D721Med (cell line): ENCODE measurements around the gene AGAP1.

ENCODE experiments used
- DNase-seq: peaks from one replicate; pipeline ENCODE4 v3.0.0; 2011; ENCODE audit warnings: low spot score; ENCODE audit not compliant: insufficient read length
- FAIRE-seq: peaks from 2 replicates; lab custom pipeline; 2011; peaks lifted over from hg19 to GRCh38; lab: Jason Lieb, UNC
- TF ChIP-seq, protein P1 (sequence below): IDR thresholded peaks from 2 replicates; pipeline ENCODE4 v1.5.1; 2012; ENCODE audit warnings: mild to moderate bottlenecking, control low read depth; ENCODE audit not compliant: insufficient read depth; ENCODE audit errors: missing control alignments

AGAP1 gene

DNA sequence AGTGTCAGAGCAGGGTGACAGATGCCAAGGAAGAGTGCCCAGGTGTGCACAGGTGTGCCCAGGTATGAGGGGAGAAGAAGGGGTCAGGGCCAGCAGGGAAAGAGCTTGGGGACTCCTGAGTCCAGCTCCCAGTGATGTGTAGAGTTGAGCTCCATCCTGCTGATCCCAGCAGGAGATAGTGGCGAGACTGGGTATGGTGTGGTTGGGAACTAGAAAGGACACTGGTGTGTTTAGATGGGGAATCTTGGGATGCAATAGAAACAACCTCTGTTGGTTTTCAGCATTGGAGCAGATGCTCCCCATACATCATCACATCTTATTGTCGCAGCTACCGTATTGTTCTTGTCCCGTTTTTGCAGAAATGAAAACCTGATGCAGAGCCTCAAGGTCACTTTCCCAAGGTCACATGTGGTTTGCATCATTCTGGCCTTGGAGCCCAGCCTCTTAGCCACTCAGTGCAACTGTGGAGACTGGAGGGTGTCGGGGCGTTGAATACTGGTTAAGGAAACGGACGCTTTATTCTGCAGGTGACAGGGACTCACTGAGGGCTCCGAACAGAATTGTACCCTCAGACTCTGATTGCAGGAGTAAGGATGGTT lies 166.7 kb downstream of the AGAP1 start:
- no peak for FAIRE-seq
- TF ChIP-seq, protein P1, sequence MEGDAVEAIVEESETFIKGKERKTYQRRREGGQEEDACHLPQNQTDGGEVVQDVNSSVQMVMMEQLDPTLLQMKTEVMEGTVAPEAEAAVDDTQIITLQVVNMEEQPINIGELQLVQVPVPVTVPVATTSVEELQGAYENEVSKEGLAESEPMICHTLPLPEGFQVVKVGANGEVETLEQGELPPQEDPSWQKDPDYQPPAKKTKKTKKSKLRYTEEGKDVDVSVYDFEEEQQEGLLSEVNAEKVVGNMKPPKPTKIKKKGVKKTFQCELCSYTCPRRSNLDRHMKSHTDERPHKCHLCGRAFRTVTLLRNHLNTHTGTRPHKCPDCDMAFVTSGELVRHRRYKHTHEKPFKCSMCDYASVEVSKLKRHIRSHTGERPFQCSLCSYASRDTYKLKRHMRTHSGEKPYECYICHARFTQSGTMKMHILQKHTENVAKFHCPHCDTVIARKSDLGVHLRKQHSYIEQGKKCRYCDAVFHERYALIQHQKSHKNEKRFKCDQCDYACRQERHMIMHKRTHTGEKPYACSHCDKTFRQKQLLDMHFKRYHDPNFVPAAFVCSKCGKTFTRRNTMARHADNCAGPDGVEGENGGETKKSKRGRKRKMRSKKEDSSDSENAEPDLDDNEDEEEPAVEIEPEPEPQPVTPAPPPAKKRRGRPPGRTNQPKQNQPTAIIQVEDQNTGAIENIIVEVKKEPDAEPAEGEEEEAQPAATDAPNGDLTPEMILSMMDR: no peak
- no peak for DNase-seq

- DNase-seq (no peak), FAIRE-seq (no peak)
- TF ChIP-seq, protein P1: no peak
Observed at GRCh38 chr2:235661167-235661937, 167.5 kb downstream of the AGAP1 start.

- FAIRE-seq: no peak
- TF ChIP-seq, protein P1: no peak
- DNase-seq: no peak
Observed at GRCh38 chr2:235661952-235662351, 168.1 kb downstream of the AGAP1 start.

DNA sequence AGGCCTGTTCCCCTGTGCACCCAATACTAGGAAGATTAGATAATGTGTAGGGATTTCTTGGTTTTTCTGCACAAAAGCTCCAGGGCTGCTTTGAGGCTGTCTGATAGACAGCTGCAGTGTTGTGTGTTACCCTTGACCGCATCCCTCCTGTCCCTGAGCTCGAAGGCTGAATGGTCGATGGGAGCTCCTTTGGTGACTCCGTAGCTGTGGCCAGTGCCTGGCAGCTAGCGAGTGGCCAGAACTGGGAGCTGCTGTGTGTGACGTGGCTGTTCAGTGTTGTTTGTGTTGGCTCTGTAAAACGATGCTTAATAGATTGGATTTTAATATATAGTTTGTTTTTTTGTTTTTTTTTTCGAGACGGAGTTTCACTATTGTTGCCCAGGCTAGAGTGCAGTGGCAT lies 170.0 kb downstream of the AGAP1 start:
- FAIRE-seq (no peak), DNase-seq (no peak)
- TF ChIP-seq, protein P1: no peak

- TF ChIP-seq, protein P1: no peak
- DNase-seq: no peak
- FAIRE-seq: no peak
Observed at GRCh38 chr2:235665661-235666212, 171.9 kb downstream of the AGAP1 start.

DNA sequence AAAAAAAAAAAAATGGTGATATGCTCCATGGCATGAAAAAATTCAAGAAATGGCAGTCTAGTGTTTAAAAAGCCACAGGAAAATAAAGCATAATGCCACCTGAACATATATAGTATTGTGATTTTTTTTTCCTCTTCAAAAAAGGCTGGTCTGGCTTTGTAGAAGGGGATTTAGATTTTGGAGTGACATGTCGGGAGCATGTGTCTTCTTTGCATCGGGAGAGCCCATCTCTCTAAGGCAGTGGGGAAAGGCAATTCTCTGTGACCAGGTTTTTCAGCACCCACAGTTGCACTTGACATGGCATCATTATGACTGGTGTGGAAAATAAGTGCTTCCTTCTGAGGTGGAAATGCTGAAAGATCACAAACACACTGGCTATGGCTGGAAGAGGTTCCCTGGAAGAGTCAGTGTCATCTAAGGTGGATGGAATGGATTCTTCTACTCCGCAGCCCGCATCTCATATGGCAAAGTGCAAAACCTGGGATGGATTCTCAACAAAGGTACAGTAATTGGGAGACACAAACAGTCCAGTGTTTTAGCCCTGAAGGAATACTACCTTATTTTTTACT lies 172.5 kb downstream of the AGAP1 start:
- TF ChIP-seq, protein P1: no peak
- FAIRE-seq: peak; percentile 81

More for the DNA sequence above, 172.5 kb downstream of the AGAP1 start:
- no peak for DNase-seq
